ENCODE data around the gene GTPBP6.

DNA sequence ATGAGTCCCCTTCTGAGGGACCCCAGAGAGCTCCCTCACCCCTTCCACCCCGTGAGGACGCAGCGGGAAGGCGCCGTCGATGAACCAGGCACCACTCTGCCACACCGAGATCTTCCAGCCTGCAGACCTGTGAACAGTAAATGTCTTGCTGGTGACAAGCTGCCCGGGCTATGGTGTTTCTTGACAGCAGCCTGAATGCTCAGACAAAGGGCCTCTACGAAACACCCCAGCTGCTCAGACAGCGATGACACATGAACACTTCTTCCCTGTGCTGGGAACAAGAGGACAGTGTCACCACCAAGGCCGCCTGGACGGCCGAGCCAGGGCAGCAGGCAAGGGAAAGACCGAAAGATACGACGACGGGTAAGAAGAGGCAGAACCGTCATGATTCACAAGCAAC, 30.6 kb upstream of the GTPBP6 start:
- TF ChIP-seq, protein P1, sequence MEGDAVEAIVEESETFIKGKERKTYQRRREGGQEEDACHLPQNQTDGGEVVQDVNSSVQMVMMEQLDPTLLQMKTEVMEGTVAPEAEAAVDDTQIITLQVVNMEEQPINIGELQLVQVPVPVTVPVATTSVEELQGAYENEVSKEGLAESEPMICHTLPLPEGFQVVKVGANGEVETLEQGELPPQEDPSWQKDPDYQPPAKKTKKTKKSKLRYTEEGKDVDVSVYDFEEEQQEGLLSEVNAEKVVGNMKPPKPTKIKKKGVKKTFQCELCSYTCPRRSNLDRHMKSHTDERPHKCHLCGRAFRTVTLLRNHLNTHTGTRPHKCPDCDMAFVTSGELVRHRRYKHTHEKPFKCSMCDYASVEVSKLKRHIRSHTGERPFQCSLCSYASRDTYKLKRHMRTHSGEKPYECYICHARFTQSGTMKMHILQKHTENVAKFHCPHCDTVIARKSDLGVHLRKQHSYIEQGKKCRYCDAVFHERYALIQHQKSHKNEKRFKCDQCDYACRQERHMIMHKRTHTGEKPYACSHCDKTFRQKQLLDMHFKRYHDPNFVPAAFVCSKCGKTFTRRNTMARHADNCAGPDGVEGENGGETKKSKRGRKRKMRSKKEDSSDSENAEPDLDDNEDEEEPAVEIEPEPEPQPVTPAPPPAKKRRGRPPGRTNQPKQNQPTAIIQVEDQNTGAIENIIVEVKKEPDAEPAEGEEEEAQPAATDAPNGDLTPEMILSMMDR (IDR thresholded peaks at IDR 0.05; ENCODE audit: insufficient read depth, low read length, poor library complexity, severe bottlenecking), result no peak
- TF ChIP-seq EZH2phosphoT487 (conservative IDR thresholded peaks at IDR 0.05; ENCODE audit: low read length), result no peak

Measured in SU-DHL-6 (cell line).